HG02798 (cell line): Measurements from ENCODE around the gene WASF2.
"Not testable (repeated sequence)": the region's sequence is repeated elsewhere in the genome, so short reads cannot be mapped to it uniquely, and the experiment has no call there.

Source experiments
- ATAC-seq: cut with Tn5 transposase; IDR thresholded peaks from one replicate; pipeline ENCODE4 v1.9.1; 2021; ENCODE audit warnings: mild to moderate bottlenecking; ENCODE audit not compliant: unreplicated experiment, poor library complexity

Gene WASF2

GRCh38 chr1:27503033-27503432 is 13.1 kb upstream of the WASF2 start:
- ATAC-seq = no peak

- ATAC-seq = not testable (repeated sequence)
Measured at GRCh38 chr1:27501159-27501558, 11.2 kb upstream of the WASF2 start.

- no peak for ATAC-seq
Measured at GRCh38 chr1:27499142-27499541, 9.2 kb upstream of the WASF2 start.

GRCh38 chr1:27496604-27497155 is 6.7 kb upstream of the WASF2 start:
- ATAC-seq = no peak

GRCh38 chr1:27492796-27493195 is 2.8 kb upstream of the WASF2 start:
- ATAC-seq = no peak

- no peak for ATAC-seq
Measured at GRCh38 chr1:27491748-27492700, 2.1 kb upstream of the WASF2 start.

GRCh38 chr1:27489501-27489972 is 430 bp downstream of the WASF2 start:
- ATAC-seq = no peak

- no peak for ATAC-seq
Measured at GRCh38 chr1:27487966-27488884, 1.7 kb downstream of the WASF2 start.

GRCh38 chr1:27485363-27485762 is 4.6 kb downstream of the WASF2 start:
- no peak for ATAC-seq

- no peak for ATAC-seq
Measured at GRCh38 chr1:27483659-27484058, 6.3 kb downstream of the WASF2 start.

- ATAC-seq = peak; percentile 47
Measured at GRCh38 chr1:27481994-27482620, 7.9 kb downstream of the WASF2 start.

GRCh38 chr1:27478098-27478497 is 11.9 kb downstream of the WASF2 start:
- ATAC-seq = no peak

GRCh38 chr1:27476237-27476636 is 13.7 kb downstream of the WASF2 start:
- ATAC-seq = no peak

GRCh38 chr1:27475720-27476119 is 14.2 kb downstream of the WASF2 start:
- no peak for ATAC-seq

- ATAC-seq = no peak
Measured at GRCh38 chr1:27473755-27474154, 16.2 kb downstream of the WASF2 start.

- not testable (repeated sequence) for ATAC-seq
Measured at GRCh38 chr1:27472098-27472497, 17.9 kb downstream of the WASF2 start.

GRCh38 chr1:27471477-27471876 is 18.5 kb downstream of the WASF2 start:
- no peak for ATAC-seq

GRCh38 chr1:27469334-27469733 is 20.6 kb downstream of the WASF2 start:
- ATAC-seq = no peak

GRCh38 chr1:27468378-27468777 is 21.6 kb downstream of the WASF2 start:
- not testable (repeated sequence) for ATAC-seq
